H9 (cell line): ENCODE data around the gene GALR1. TPM values are rescaled to one million over a fixed set of nuclear protein-coding genes. Genes with fewer than 3 reads are reported as not detected.

ENCODE experiments used
- DNase-seq: peaks from one replicate; pipeline ENCODE4 v3.0.0-alpha.2; 2017
- H2AFZ ChIP-seq: one replicate; pipeline ENCODE4 v1.6.1; 2013; ENCODE audit warnings: mild to moderate bottlenecking, low read length, control low read depth, moderate library complexity
- H2AK5ac ChIP-seq: 2 replicates; pipeline ENCODE4 v1.6.1; 2013; ENCODE audit warnings: low read length, control low read depth, mixed read lengths; ENCODE audit not compliant: insufficient read length
- H2BK120ac ChIP-seq: one replicate; pipeline ENCODE4 v1.6.1; 2013; ENCODE audit warnings: low read depth, mild to moderate bottlenecking, low read length, control low read depth, inconsistent platforms; ENCODE audit not compliant: poor library complexity, severe bottlenecking
- H2BK12ac ChIP-seq: 2 replicates; pipeline ENCODE4 v1.6.1; 2013; ENCODE audit warnings: low read length, control low read depth, mixed read lengths, low read depth; ENCODE audit not compliant: insufficient read length
- H2BK15ac ChIP-seq: 2 replicates; pipeline ENCODE4 v1.6.1; 2013; ENCODE audit warnings: low read depth, low read length, control low read depth
- H2BK20ac ChIP-seq: one replicate; pipeline ENCODE4 v1.6.1; 2013; ENCODE audit warnings: low read depth, mild to moderate bottlenecking, low read length, control low read depth, inconsistent platforms; ENCODE audit not compliant: poor library complexity, severe bottlenecking
- H2BK5ac ChIP-seq: 2 replicates; pipeline ENCODE4 v1.6.1; 2013; ENCODE audit warnings: low read length, control low read depth, mixed read lengths; ENCODE audit not compliant: insufficient read length
- H3K14ac ChIP-seq: 2 replicates; pipeline ENCODE4 v1.6.1; 2013; ENCODE audit warnings: low read length, control low read depth; ENCODE audit not compliant: insufficient read depth
- H3K18ac ChIP-seq: 2 replicates; pipeline ENCODE4 v1.6.1; 2013; ENCODE audit warnings: low read depth, mild to moderate bottlenecking, mixed read lengths, low read length, control low read depth; ENCODE audit not compliant: insufficient read length
- H3K23ac ChIP-seq: 2 replicates; pipeline ENCODE4 v1.6.1; 2013; ENCODE audit warnings: low read length, control low read depth, mixed read lengths, low read depth; ENCODE audit not compliant: insufficient read length
- H3K23me2 ChIP-seq: 2 replicates; pipeline ENCODE4 v1.6.1; 2013; ENCODE audit warnings: low read depth, mild to moderate bottlenecking, mixed read lengths, low read length, control low read depth; ENCODE audit not compliant: insufficient read length, poor library complexity, severe bottlenecking
- H3K27ac ChIP-seq: 2 replicates; pipeline ENCODE4 v1.5.1; 2013; ENCODE audit warnings: low read length, control low read depth, mixed read lengths, low read depth; ENCODE audit not compliant: insufficient read length
- H3K27me3 ChIP-seq: 2 replicates; pipeline ENCODE4 v1.6.1; 2013; ENCODE audit warnings: low read length, control low read depth, inconsistent platforms; ENCODE audit not compliant: insufficient read depth
- H3K4ac ChIP-seq: 2 replicates; pipeline ENCODE4 v1.6.1; 2013; ENCODE audit warnings: low read depth, mild to moderate bottlenecking, control low read depth, inconsistent platforms, low read length, moderate library complexity
- H3K4me1 ChIP-seq: 2 replicates; pipeline ENCODE4 v1.6.1; 2013; ENCODE audit warnings: low read length, control low read depth, inconsistent platforms; ENCODE audit not compliant: insufficient read depth
- H3K4me2 ChIP-seq: 2 replicates; pipeline ENCODE4 v1.6.1; 2013; ENCODE audit warnings: low read length, control low read depth, mixed read lengths; ENCODE audit not compliant: insufficient read length, insufficient read depth
- H3K56ac ChIP-seq: 2 replicates; pipeline ENCODE4 v1.6.1; 2013; ENCODE audit warnings: low read depth, mild to moderate bottlenecking, mixed read lengths, low read length, control low read depth; ENCODE audit not compliant: insufficient read length
- H3K79me1 ChIP-seq: 2 replicates; pipeline ENCODE4 v1.6.1; 2013; ENCODE audit warnings: low read depth, mild to moderate bottlenecking, moderate library complexity, low read length, control low read depth, inconsistent platforms; ENCODE audit not compliant: insufficient read depth, poor library complexity, severe bottlenecking
- H3K79me2 ChIP-seq: 2 replicates; pipeline ENCODE4 v1.6.1; 2013; ENCODE audit warnings: low read length, control low read depth, inconsistent platforms; ENCODE audit not compliant: insufficient read depth
- H3K9ac ChIP-seq: 2 replicates; pipeline ENCODE4 v1.6.1; 2013; ENCODE audit warnings: low read length, control low read depth, mixed read lengths; ENCODE audit not compliant: insufficient read length; ENCODE audit errors: extremely low read depth
- H3K9me3 ChIP-seq: one replicate; pipeline ENCODE4 v1.6.1; 2013; ENCODE audit warnings: low read depth, low read length, inconsistent platforms; ENCODE audit not compliant: control insufficient read depth
- H3T11ph ChIP-seq: one replicate; pipeline ENCODE4 v1.6.1; 2013; ENCODE audit warnings: mild to moderate bottlenecking, low read length, control low read depth, inconsistent platforms
- H4K20me1 ChIP-seq: one replicate; pipeline ENCODE4 v1.6.1; 2013; ENCODE audit not compliant: control insufficient read depth, insufficient read length, insufficient read depth
- H4K5ac ChIP-seq: 2 replicates; pipeline ENCODE4 v1.6.1; 2013; ENCODE audit warnings: low read depth, mild to moderate bottlenecking, mixed read lengths, low read length, control low read depth; ENCODE audit not compliant: insufficient read length
- H4K8ac ChIP-seq: replicated peaks from 2 replicates; pipeline ENCODE4 v1.6.1; 2013; ENCODE audit warnings: low read length, control low read depth, mixed read lengths, low read depth; ENCODE audit not compliant: insufficient read length
- H4K91ac ChIP-seq: 2 replicates; pipeline ENCODE4 v1.6.1; 2013; ENCODE audit warnings: low read depth, mild to moderate bottlenecking, moderate library complexity, mixed read lengths, low read length, control low read depth; ENCODE audit not compliant: insufficient read length
- H3K27ac Mint-ChIP-seq, 3 experiments: 2 replicates in 2 of 3; 3 replicates in 1 of 3; pipeline ENCODE4 v1.8.0; 2020 to 2021; ENCODE audit warnings: mixed read lengths in 3 of 3, mild to moderate bottlenecking in 1 of 3, moderate library complexity in 1 of 3
- H3K27me3 Mint-ChIP-seq: 2 replicates; pipeline ENCODE4 v1.8.0; 2021; ENCODE audit warnings: low read depth, mild to moderate bottlenecking, moderate library complexity, mixed read lengths
- H3K36me3 Mint-ChIP-seq, 3 experiments: 2 replicates in 2 of 3; 3 replicates in 1 of 3; pipeline ENCODE4 v1.8.0; 2020 to 2021; ENCODE audit warnings: low read depth in 3 of 3, mixed read lengths in 3 of 3; ENCODE audit not compliant: insufficient read depth in 1 of 3
- H3K4me1 Mint-ChIP-seq, 2 experiments: 2 replicates each; pipeline ENCODE4 v1.8.0; 2020; ENCODE audit warnings: mixed read lengths in 2 of 2
- H3K4me3 Mint-ChIP-seq, 2 experiments: 2 replicates in 1 of 2; 3 replicates in 1 of 2; pipeline ENCODE4 v1.8.0; 2020 to 2021; ENCODE audit warnings: mild to moderate bottlenecking in 2 of 2, mixed read lengths in 2 of 2, moderate library complexity in 1 of 2
- H3K9me3 Mint-ChIP-seq, 2 experiments: 2 replicates in 1 of 2; 3 replicates in 1 of 2; pipeline ENCODE4 v1.8.0; 2020; ENCODE audit warnings: mild to moderate bottlenecking in 2 of 2, mixed read lengths in 2 of 2, moderate library complexity in 1 of 2
- CTCF ChIP-seq: fragments of 200-600 bp; sonication (generic); conservative IDR thresholded peaks from 3 replicates; pipeline ENCODE4 v1.8.0; 2021; ENCODE audit warnings: antibody characterized with exemption, mild to moderate bottlenecking
- WGBS: extraction: QIAGEN DNeasy Blood & Tissue Kit; methylation state at CpG from one replicate; pipeline ENCODE4 v1.1.7; 2013; ENCODE audit warnings: missing lambda C conversion rate, low lambda C conversion rate, mixed read lengths; ENCODE audit not compliant: insufficient read length; ENCODE audit errors: extremely low coverage; 5-methylcytosine and 5-hydroxymethylcytosine counted together
- total RNA-seq: library from RNA; stranded (reverse); gene quantifications from 2 replicates; pipeline ENCODE4 v1.2.1, GENCODE V29; 2021

The GALR1 gene
- total RNA-seq, 1 experiment from 2014 or later: 0.07 TPM

GRCh38 chr18:77230645-77231044, 19.0 kb upstream of the GALR1 start:
- H4K8ac ChIP-seq: no peak overlapping the region
- no peak overlapping the region for H3K9ac ChIP-seq
- no peak overlapping the region for H2AFZ ChIP-seq
- no peaks in the 10 kb centered on the region for H3K4me1 Mint-ChIP-seq
- no peaks in the 10 kb centered on the region for H3K23me2 ChIP-seq
- peaks cover 5 to 6% of the 10 kb centered on the region in 2 experiments; a peak in 3 of 5 replicates for H3K9me3 Mint-ChIP-seq
- no peak for TF ChIP-seq CTCF
- H4K91ac ChIP-seq: no peak overlapping the region
- H3K56ac ChIP-seq: no peak overlapping the region
- no peak overlapping the region for H4K5ac ChIP-seq
- no peak for DNase-seq
- H3K27me3 Mint-ChIP-seq: no peaks in the 10 kb centered on the region
- H2AK5ac ChIP-seq: no peak overlapping the region
- H3K27ac Mint-ChIP-seq: no peak overlapping the region
- no peak overlapping the region for H3K4me3 Mint-ChIP-seq
- no peaks in the 10 kb centered on the region for H3K79me1 ChIP-seq
- no peak overlapping the region for H2BK15ac ChIP-seq
- no peak overlapping the region for H3K14ac ChIP-seq
- peaks cover 0 to 2% (median 0%) of the 10 kb centered on the region in 3 experiments; a peak in 1 of 7 replicates for H3K36me3 Mint-ChIP-seq
- no peak overlapping the region for H3T11ph ChIP-seq
- H3K4me1 ChIP-seq: no peaks in the 10 kb centered on the region
- no peaks in the 10 kb centered on the region for H4K20me1 ChIP-seq
- no peak overlapping the region for H2BK20ac ChIP-seq
- H3K23ac ChIP-seq: no peak overlapping the region
- H2BK5ac ChIP-seq: no peak overlapping the region
- H2BK12ac ChIP-seq: no peak overlapping the region
- no peaks in the 10 kb centered on the region for H3K27me3 ChIP-seq
- no peak overlapping the region for H3K4ac ChIP-seq
- H3K27ac ChIP-seq: no peak overlapping the region
- no peak overlapping the region for H3K4me2 ChIP-seq
- WGBS: no CpG with 5 or more reads among the region's 1 CpG
- H3K18ac ChIP-seq: no peak overlapping the region
- H3K9me3 ChIP-seq: no peaks in the 10 kb centered on the region
- no peak overlapping the region for H2BK120ac ChIP-seq
- H3K79me2 ChIP-seq: no peaks in the 10 kb centered on the region
